Measurements from ENCODE around the gene C1orf174.

C1orf174 gene

DNA sequence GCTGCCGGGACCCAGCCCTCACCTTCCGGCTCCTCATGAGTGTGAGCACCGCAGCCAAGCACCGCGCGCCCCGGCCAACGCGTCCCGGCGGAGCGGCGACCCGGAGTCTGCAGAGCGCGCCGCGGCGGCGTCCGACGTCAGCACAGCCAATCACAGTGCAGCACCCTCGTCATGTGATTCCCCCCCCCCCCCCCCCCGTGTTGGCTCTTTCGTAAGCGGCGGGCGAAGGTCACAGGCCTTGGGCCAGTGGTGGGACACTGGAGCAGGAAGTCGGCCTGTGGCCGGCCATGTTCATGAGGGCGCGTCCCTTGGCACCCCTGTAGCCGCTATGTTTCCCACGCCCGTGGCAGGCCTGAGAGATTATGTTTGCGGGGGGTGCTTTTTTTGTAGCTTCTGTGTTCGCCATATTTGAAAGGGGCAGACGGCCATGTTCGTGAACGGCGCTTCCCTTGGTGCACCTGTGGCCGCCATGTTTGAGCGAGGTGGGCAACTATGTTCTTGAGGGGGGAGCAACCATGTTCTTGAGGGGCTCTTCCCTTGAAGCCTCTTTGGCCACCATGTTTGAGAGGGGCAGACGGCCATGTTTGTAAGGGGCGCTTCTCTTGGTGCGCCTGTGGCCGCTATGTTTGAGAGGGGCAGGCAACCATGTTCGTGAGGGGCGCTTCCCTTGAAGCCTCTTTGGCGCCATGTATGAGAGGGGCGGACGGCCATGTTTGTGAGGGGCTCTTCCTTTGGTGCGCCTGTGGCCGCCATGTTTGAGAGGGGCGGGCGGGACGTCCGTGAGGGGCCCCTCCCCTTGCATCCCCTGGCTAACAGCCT, at the start of gene C1orf174:
C1orf174 (minus strand) TSS at position 123 of the 819 bp plus-strand sequence; CDS start at position 37, 86 bp downstream.
- peak; percentile 88 for DNase-seq (ENCODE audit: low spot score)
- FAIRE-seq: peak; percentile 81

DNA sequence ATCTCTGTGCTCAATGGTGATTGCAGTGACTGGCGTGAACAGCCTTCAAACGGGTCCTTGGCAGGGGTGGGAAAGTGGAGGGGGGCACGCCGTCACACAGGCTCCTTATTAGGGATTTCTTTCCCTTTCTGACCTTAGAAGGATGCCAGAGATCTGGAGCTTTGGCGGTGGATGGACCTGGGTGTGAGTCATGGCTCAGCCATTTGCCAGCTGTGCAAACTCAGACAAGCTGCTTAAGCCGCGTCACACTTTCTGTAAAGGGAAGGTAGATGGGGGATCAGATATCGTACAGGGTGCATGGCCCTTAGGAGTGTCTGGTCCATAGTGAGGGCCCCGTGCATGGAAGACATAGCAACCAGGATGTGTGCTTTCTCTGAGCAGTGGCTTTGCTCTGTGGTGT, 48.3 kb upstream of the C1orf174 start:
- DNase-seq (ENCODE audit: low spot score) (peak; percentile 82), FAIRE-seq (peak; percentile 30)

DNA sequence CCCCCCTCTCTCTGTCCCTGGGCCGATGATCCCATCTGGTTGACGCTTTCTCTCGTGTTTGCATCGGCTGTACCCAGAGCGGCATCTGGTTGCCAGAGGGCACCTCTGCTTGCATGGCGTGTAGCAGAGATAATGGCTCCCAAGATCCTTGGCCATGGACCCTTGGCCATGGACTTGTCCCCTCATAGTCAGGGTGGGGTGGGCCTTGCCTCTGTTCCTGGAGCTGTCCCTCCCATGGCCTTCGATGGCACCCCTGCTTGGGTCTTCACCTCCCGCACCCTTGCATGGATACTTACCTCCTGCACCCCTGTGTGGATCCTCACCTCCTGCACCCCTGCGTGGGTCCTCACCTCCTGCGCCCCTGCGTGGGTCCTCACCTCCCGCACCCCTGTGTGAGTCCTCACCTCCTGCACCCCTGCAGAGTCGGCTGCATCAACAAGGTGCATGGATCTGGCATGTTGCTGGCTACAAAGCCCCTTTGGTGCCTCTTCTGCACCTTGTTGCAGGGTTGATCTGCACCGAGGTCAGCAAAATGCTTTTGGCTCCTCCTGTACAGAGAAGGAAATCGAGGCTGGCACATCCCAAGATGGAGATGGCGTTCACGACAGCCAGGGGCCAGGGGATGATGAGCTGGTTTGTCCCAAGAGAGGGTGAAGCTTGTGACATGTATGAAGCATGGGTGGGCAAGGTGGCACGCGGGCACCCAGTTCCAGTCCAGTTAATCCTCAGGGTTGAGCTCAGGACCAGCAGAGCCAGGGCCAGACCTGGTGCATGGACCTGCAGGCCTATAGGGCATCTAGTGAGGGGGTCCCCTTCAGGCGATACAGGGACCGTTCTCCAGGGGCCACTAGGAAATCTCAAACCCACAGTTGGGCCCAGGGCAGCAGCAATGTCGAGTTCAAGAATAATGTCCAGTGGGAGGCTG, 46.1 kb upstream of the C1orf174 start:
- no peak for DNase-seq (ENCODE audit: low spot score)
- FAIRE-seq: no peak

DNA sequence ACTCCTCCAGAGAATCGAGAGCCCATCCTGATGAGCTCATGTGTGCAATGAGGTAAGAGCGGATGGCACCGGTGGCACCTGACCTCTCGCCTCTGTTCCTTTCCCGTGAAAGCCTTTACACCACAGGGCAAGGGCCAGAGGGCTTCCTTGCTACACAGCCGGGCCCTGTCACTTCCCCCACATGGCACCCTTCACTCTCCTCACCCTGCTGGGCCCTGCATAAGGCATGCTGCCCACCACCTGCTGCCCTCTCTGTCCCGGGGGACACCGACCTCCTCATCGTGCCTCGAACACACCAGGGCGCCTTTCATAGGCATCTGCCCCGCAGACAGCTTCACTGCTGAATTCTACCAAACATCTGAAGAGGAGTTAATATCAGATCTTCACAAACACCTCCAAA, 45.1 kb upstream of the C1orf174 start:
- FAIRE-seq (no peak), DNase-seq (ENCODE audit: low spot score) (no peak)

DNA sequence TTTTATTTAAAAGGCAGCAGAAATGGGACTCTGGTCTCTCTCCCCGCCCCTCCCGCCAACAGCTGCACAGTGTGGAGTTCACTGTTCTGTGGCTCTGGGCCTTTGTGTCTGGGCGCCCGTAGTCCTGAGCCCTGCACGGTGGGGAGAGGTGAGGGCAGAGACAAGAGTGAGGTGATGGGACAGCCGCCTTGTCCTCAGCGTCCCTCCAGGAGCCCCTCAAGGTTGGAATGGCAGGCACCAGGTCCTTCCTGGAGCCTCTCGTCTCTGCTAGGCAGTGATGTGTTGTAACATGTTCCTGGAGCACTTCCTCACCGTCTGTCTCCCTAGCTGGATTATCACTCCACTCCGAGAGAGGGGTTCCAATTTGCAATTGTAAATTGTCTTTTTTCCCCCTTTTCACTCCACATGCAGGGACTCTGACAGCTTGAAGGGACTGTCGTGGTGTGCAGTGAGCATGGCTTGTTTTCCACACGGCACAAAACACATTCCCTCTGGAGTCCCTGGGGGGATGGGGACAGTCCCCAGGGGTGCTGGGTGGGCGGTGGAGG, 44.6 kb upstream of the C1orf174 start:
- FAIRE-seq (no peak), DNase-seq (ENCODE audit: low spot score) (no peak)

DNA sequence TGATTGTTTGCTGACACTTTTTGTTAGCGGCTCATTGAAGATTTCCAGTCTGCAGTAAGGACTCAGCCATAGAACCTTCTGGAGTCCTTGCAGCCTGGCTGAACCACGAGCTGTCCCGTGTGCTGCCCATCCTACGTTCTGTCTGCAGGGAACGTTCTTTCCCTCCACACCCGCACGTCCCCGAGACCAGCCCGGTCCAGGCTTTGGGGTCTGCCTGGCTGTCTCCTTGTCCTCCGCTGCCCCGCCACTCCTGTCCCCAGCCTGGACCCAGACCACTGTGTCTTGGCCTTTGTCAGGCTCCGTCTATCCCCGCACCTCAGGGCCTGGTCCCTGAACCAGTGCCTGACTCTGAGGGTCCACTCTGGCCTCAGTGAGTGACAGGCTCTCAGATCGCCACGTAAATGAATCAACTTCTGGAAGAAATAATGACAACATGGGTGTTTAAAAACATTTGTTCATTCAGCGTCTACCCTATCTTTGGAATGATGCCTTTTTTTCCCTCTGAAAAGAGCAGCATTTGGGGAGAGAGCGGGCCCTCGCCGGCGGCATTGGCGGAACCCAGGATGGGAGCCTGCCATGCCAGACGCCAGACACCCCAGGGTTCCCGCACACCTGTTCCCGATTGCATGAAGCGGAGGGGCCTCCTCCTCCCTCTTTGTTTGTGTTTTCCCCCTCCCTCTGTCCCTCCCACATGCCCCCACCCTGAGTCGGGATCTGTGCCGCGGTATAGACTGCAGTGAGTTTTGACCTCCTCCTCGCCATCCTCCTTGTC, 43.9 kb upstream of the C1orf174 start:
- FAIRE-seq (no peak), DNase-seq (ENCODE audit: low spot score) (no peak)

DNA sequence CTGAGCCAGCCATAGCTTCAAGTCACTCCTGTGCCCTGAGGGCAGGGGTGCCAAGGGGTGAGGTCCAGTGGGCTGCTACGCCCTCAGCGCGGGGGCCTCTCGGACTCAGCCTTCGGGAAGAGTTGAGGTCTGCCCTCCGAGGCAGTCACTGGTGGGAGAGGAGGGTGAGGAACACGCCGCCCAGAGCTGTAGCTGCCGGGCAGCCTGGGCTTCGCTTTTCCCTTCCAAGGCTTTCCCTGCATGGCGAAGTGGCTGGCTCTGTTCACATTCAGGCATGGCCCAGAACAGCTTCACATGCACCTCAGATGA, 43.0 kb upstream of the C1orf174 start:
- no peak for DNase-seq (ENCODE audit: low spot score)
- no peak for FAIRE-seq

DNA sequence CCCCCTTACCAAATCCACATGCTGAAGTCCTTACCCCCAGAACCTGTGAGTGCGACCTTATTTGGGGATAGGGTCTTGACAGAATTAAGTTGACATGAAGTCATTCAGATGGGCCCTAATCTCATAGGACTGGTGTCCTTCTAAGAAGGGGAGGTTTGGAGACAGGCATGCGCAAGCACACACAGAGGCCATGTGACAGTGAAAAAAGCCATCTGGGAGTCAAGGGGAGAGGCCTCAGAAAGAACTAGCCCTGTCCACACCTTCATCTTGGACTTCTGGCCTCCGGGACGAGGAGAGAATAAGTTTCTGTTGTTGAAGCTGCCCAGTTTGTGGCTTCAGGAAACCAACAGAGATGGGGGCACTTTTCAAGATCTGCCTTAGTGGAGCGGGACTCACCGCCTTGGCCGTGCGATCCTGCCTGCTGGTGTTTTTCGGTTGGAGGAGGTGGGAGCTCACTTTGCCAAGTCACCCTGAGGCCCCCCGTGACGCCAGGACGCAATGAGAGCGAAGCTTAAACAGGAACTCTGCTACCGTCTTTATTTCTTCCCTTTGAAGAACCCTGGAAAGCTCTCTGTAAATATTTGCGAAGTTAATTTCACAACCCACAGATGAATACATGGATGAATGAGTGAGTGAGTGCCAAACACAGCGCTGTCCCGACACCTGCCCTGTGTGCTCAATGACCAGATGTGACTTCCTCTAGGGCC, 42.5 kb upstream of the C1orf174 start:
- DNase-seq (ENCODE audit: low spot score) (no peak), FAIRE-seq (no peak)

DNA sequence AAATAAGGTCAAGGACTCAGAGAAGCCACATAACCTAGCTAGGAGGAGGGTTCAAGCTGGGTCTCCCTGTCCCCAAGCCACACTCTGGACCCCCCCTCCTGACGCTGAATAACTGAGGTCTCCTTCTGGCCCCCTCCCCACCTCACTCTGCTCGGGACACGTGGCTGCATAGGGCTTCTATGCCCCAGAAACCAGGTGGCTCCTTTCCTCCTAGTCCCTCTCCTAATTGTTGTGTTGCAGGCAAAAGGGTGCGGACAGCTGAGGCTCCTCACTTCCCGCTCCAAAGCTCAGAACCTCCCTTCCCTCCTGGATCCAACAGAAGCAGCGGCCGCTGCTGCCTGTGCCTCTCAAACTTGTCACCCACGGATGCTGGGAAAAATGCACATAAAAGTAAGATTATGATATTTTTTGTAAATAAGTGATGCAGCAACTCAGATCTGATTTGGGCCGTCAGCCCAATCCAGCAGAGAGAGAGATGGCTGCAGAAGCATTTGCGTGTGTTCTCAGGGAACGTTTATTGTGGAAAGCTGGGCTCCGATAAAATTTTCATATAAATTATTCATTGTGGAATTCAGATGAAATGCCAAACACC, 40.8 kb upstream of the C1orf174 start:
- no peak for DNase-seq (ENCODE audit: low spot score)
- no peak for FAIRE-seq

DNA sequence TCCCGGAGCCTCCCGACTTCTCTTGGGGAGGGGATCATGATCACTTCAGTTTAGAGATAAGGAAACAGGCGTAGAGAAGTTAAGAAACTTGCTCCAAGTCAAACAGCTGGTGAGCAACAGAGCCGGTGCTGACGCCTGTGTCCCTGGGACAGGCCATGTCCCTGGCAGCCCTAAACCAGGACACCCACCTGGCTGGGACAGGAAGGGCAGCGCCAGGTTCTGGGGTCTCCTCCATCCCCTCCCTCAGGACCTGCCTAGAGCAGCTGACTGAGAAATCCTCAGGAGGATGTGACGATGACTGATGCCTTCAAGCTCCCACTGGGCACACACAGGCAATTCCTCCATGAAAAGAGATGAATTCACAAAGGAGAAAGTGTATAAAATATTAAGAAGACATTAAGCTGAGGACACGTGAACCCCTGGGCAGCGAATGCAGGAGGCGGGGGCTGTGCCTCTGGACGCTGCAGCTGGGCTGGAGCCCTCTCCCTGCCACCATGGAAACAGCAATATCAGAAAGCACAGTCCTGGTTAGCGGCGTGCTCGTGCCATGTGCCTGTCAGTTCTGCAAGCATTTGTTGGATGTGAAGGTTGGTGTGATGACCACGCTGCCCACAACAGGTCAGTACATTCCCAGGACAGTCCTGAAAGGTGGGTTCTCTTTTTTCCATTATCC, 40.1 kb upstream of the C1orf174 start:
- no peak for DNase-seq (ENCODE audit: low spot score)
- FAIRE-seq: no peak

DNA sequence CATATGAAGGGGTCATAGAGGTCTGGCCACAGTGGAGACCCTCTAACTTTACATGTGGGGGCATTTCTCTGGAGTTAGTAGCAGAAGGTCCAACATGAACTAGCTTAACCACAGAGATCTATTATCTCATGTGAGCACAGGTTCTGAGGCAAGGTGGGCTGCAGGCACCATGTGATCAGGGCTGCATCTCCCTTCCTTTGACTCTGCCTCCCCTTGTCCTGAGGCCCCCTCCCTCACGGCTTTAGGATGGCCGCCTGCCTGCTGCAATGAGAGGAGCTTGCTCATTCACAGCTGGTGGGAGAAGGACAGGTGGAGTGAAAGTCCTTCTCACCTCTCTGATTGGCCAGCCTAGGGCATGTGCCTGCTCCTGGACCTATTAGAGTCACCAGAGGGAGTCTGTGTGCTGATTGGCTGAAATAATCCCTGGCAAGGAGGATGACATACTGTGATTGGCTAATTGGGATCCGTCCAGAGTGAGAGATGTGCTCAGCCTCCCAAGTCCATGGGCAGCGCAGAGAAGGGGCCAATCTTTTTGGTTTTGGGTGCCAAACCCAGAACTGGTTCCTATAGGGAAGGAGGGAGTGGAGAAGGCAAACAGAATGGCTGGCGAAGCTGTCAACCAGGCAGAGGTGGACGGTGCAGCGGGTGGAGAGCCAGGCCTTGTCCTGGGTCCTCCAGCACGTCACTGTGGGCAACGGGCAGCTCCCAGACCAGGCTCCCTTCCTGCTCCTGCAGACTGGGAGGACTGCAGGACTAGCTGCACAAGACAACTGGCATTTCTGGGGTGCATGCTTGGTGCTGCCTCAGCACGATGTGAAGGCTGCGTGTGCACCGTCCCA, 39.4 kb upstream of the C1orf174 start:
- FAIRE-seq: no peak
- no peak for DNase-seq (ENCODE audit: low spot score)

DNA sequence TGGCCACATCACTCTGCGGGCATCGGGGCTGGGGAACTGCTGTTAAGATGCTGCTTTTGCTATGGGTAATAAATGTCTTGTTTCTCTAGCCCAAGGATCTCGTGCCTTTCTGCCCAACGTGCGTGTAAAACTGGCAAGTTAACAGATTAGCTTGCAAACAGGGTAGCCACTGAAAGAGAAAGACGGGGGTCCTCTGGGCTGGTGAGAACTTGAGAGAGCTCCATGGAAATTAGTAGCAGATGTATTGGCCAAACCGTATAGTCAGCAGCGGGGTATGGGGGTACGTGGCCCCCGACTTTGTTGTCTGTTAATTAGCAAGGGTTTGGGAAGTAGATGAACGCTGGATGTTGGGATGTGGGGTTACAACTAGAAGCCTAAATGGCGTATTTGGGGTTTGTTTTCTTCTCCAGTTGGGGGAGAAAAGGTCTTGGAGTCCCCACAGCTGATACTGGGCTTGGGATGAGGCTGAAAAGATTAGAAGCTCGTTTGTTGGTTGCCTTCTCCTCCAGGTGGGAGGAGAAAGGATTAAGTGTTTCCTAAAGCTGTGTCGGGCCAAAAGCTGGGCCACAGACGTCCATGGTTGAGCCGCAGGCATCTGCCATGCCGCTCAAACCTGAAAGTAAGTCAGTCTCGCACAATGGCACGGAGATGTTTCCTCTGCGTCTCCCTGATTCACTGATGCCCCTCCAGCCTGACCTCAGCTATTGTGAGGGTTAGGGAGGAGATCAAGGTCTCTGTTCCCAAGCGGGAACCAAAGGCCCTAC, 32.3 kb upstream of the C1orf174 start:
- FAIRE-seq (no peak), DNase-seq (ENCODE audit: low spot score) (no peak)

DNA sequence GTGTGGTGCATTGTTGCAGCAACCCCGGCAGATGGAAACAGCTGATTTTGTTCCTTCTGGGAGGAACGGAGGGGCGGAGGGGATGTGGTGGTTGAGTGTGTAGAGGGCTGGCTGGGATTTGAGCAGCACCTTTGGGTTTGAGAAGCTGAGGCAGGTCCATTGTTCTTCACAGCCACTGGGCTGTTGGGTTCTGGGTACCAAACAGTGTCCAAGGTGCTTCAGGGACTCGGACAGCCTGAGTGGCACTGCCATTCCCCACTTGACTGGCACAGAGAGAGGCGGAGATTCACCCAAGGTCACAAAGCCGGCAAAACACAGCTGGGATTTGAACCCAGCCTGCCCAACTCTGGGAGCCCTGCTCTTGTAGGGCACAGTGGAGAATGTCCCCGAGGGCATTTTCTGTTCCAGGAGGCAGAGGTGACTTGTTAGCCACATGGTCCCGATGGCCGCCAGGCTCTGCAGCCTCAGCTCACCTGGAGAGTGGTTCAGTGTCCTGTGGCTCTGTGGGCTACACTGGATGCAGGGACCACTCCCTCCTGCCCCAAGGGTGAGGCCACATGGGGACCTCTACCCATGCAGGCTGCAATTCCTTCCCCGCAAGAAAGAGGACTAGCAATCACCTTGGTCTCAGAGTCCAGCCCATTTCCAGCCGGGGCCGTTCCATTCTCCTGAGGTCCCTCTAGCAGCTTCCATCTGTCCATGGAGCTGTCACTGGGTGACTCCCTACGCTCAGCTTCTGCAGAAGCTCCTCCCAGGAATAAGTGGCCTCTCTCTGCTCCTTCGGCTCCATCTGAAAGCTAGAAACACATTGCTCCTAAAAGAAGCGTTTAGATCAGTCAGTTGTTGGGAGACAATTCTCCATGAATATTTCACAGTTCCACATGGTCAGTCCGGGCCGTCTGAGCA, 31.2 kb upstream of the C1orf174 start:
- FAIRE-seq (no peak), DNase-seq (ENCODE audit: low spot score) (no peak)

DNA sequence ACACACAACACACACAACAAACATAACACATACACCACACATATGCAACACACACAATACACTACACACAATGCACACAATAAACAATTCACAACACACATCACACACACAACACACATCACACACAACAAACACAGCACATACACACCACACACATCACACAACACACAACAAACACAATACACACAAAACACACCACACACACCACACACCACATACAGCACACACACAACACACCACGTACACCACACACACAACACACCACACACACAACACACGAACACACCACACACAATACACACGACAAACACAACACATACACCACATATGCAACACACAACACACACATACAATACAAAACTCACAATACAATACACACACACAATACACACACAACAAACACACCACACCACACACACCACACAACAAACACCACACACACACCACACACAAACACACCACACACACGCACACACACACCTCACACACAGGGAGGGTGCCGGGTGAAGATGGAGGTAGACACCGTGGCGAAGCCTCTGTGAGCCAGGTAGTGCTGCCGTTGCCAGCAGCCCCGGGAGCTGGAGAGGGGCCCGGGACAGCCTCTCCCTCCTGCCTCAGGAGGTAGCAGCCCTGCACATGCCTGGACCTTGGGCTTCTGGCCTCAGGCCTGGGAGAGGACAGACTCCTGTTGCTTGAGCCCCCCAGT, 30.4 kb upstream of the C1orf174 start:
- no peak for FAIRE-seq
- DNase-seq (ENCODE audit: low spot score): no peak

DNA sequence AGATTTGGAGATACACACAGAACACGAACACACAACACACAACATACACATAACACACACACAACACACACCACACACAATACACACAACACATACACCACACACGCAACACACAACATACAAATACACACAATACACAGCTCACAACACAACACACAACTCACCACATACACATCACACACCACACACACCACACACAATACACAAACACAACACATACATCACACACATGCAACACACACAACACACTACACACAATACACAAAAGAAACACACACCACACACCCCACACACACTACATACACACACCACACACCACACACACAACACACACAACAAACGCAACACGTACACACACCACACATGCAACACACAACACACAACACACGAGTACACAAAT, 29.1 kb upstream of the C1orf174 start:
- FAIRE-seq (no peak), DNase-seq (ENCODE audit: low spot score) (no peak)

DNA sequence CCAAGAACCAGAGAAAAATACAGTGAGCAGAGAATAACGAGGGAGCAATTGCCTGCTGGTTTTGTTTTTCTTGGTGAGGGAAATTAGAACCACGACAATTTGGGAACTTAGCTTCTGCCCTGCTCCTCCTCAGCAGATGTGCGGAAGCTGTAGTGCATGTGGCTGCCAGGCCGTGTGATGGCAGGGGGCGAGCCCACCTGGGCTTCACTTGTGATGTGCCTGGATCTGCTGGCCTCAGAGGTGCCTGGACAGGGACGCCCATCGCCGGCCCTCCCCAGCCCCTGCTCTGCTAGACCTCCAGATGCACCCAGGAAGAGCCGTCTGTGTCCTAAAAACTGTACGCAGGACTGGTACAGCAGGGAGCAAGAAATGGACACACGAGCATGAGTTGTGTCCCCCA, 28.5 kb upstream of the C1orf174 start:
- no peak for DNase-seq (ENCODE audit: low spot score)
- FAIRE-seq: no peak

DNA sequence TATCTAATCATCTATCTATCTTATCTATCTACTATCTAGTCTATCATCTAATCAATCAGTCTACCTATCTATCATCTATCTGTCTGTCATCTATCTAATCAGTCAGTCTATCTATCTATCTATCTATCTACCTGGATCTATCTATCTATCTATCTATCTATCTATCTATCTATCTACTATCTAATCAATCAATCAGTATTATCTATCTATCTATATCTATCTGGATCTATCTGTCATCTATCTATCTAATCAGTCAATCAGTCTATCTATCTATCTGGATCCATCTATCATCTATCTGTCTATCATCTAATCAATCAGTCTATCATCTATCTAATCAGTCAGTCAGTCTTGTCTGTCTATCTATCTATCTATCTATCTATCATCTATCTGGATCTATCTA, 26.9 kb upstream of the C1orf174 start:
- DNase-seq (ENCODE audit: low spot score) (no peak), FAIRE-seq (no peak)
